H9 (cell line): ENCODE measurements around the gene TMEFF2. TPM values are rescaled to one million over a fixed set of nuclear protein-coding genes. Genes with fewer than 3 reads are reported as not detected.

ENCODE experiments used
- DNase-seq: peaks from one replicate; pipeline ENCODE4 v3.0.0-alpha.2; 2017
- H2AFZ ChIP-seq: one replicate; pipeline ENCODE4 v1.6.1; 2013; ENCODE audit warnings: mild to moderate bottlenecking, low read length, control low read depth, moderate library complexity
- H2AK5ac ChIP-seq: 2 replicates; pipeline ENCODE4 v1.6.1; 2013; ENCODE audit warnings: low read length, control low read depth, mixed read lengths; ENCODE audit not compliant: insufficient read length
- H2BK120ac ChIP-seq: one replicate; pipeline ENCODE4 v1.6.1; 2013; ENCODE audit warnings: low read depth, mild to moderate bottlenecking, low read length, control low read depth, inconsistent platforms; ENCODE audit not compliant: poor library complexity, severe bottlenecking
- H2BK12ac ChIP-seq: 2 replicates; pipeline ENCODE4 v1.6.1; 2013; ENCODE audit warnings: low read length, control low read depth, mixed read lengths, low read depth; ENCODE audit not compliant: insufficient read length
- H2BK15ac ChIP-seq: 2 replicates; pipeline ENCODE4 v1.6.1; 2013; ENCODE audit warnings: low read depth, low read length, control low read depth
- H2BK20ac ChIP-seq: one replicate; pipeline ENCODE4 v1.6.1; 2013; ENCODE audit warnings: low read depth, mild to moderate bottlenecking, low read length, control low read depth, inconsistent platforms; ENCODE audit not compliant: poor library complexity, severe bottlenecking
- H2BK5ac ChIP-seq: 2 replicates; pipeline ENCODE4 v1.6.1; 2013; ENCODE audit warnings: low read length, control low read depth, mixed read lengths; ENCODE audit not compliant: insufficient read length
- H3K14ac ChIP-seq: 2 replicates; pipeline ENCODE4 v1.6.1; 2013; ENCODE audit warnings: low read length, control low read depth; ENCODE audit not compliant: insufficient read depth
- H3K18ac ChIP-seq: 2 replicates; pipeline ENCODE4 v1.6.1; 2013; ENCODE audit warnings: low read depth, mild to moderate bottlenecking, mixed read lengths, low read length, control low read depth; ENCODE audit not compliant: insufficient read length
- H3K23ac ChIP-seq: 2 replicates; pipeline ENCODE4 v1.6.1; 2013; ENCODE audit warnings: low read length, control low read depth, mixed read lengths, low read depth; ENCODE audit not compliant: insufficient read length
- H3K23me2 ChIP-seq: 2 replicates; pipeline ENCODE4 v1.6.1; 2013; ENCODE audit warnings: low read depth, mild to moderate bottlenecking, mixed read lengths, low read length, control low read depth; ENCODE audit not compliant: insufficient read length, poor library complexity, severe bottlenecking
- H3K27ac ChIP-seq: 2 replicates; pipeline ENCODE4 v1.5.1; 2013; ENCODE audit warnings: low read length, control low read depth, mixed read lengths, low read depth; ENCODE audit not compliant: insufficient read length
- H3K27me3 ChIP-seq: 2 replicates; pipeline ENCODE4 v1.6.1; 2013; ENCODE audit warnings: low read length, control low read depth, inconsistent platforms; ENCODE audit not compliant: insufficient read depth
- H3K4ac ChIP-seq: 2 replicates; pipeline ENCODE4 v1.6.1; 2013; ENCODE audit warnings: low read depth, mild to moderate bottlenecking, control low read depth, inconsistent platforms, low read length, moderate library complexity
- H3K4me1 ChIP-seq: 2 replicates; pipeline ENCODE4 v1.6.1; 2013; ENCODE audit warnings: low read length, control low read depth, inconsistent platforms; ENCODE audit not compliant: insufficient read depth
- H3K4me2 ChIP-seq: 2 replicates; pipeline ENCODE4 v1.6.1; 2013; ENCODE audit warnings: low read length, control low read depth, mixed read lengths; ENCODE audit not compliant: insufficient read length, insufficient read depth
- H3K56ac ChIP-seq: 2 replicates; pipeline ENCODE4 v1.6.1; 2013; ENCODE audit warnings: low read depth, mild to moderate bottlenecking, mixed read lengths, low read length, control low read depth; ENCODE audit not compliant: insufficient read length
- H3K79me1 ChIP-seq: 2 replicates; pipeline ENCODE4 v1.6.1; 2013; ENCODE audit warnings: low read depth, mild to moderate bottlenecking, moderate library complexity, low read length, control low read depth, inconsistent platforms; ENCODE audit not compliant: insufficient read depth, poor library complexity, severe bottlenecking
- H3K79me2 ChIP-seq: 2 replicates; pipeline ENCODE4 v1.6.1; 2013; ENCODE audit warnings: low read length, control low read depth, inconsistent platforms; ENCODE audit not compliant: insufficient read depth
- H3K9ac ChIP-seq: 2 replicates; pipeline ENCODE4 v1.6.1; 2013; ENCODE audit warnings: low read length, control low read depth, mixed read lengths; ENCODE audit not compliant: insufficient read length; ENCODE audit errors: extremely low read depth
- H3K9me3 ChIP-seq: one replicate; pipeline ENCODE4 v1.6.1; 2013; ENCODE audit warnings: low read depth, low read length, inconsistent platforms; ENCODE audit not compliant: control insufficient read depth
- H3T11ph ChIP-seq: one replicate; pipeline ENCODE4 v1.6.1; 2013; ENCODE audit warnings: mild to moderate bottlenecking, low read length, control low read depth, inconsistent platforms
- H4K20me1 ChIP-seq: one replicate; pipeline ENCODE4 v1.6.1; 2013; ENCODE audit not compliant: control insufficient read depth, insufficient read length, insufficient read depth
- H4K5ac ChIP-seq: 2 replicates; pipeline ENCODE4 v1.6.1; 2013; ENCODE audit warnings: low read depth, mild to moderate bottlenecking, mixed read lengths, low read length, control low read depth; ENCODE audit not compliant: insufficient read length
- H4K8ac ChIP-seq: replicated peaks from 2 replicates; pipeline ENCODE4 v1.6.1; 2013; ENCODE audit warnings: low read length, control low read depth, mixed read lengths, low read depth; ENCODE audit not compliant: insufficient read length
- H4K91ac ChIP-seq: 2 replicates; pipeline ENCODE4 v1.6.1; 2013; ENCODE audit warnings: low read depth, mild to moderate bottlenecking, moderate library complexity, mixed read lengths, low read length, control low read depth; ENCODE audit not compliant: insufficient read length
- H3K27ac Mint-ChIP-seq, 3 experiments: 2 replicates in 2 of 3; 3 replicates in 1 of 3; pipeline ENCODE4 v1.8.0; 2020 to 2021; ENCODE audit warnings: mixed read lengths in 3 of 3, mild to moderate bottlenecking in 1 of 3, moderate library complexity in 1 of 3
- H3K27me3 Mint-ChIP-seq: 2 replicates; pipeline ENCODE4 v1.8.0; 2021; ENCODE audit warnings: low read depth, mild to moderate bottlenecking, moderate library complexity, mixed read lengths
- H3K36me3 Mint-ChIP-seq, 3 experiments: 2 replicates in 2 of 3; 3 replicates in 1 of 3; pipeline ENCODE4 v1.8.0; 2020 to 2021; ENCODE audit warnings: low read depth in 3 of 3, mixed read lengths in 3 of 3; ENCODE audit not compliant: insufficient read depth in 1 of 3
- H3K4me1 Mint-ChIP-seq, 2 experiments: 2 replicates each; pipeline ENCODE4 v1.8.0; 2020; ENCODE audit warnings: mixed read lengths in 2 of 2
- H3K4me3 Mint-ChIP-seq, 2 experiments: 2 replicates in 1 of 2; 3 replicates in 1 of 2; pipeline ENCODE4 v1.8.0; 2020 to 2021; ENCODE audit warnings: mild to moderate bottlenecking in 2 of 2, mixed read lengths in 2 of 2, moderate library complexity in 1 of 2
- H3K9me3 Mint-ChIP-seq, 2 experiments: 2 replicates in 1 of 2; 3 replicates in 1 of 2; pipeline ENCODE4 v1.8.0; 2020; ENCODE audit warnings: mild to moderate bottlenecking in 2 of 2, mixed read lengths in 2 of 2, moderate library complexity in 1 of 2
- CTCF ChIP-seq: fragments of 200-600 bp; sonication (generic); conservative IDR thresholded peaks from 3 replicates; pipeline ENCODE4 v1.8.0; 2021; ENCODE audit warnings: antibody characterized with exemption, mild to moderate bottlenecking
- WGBS: extraction: QIAGEN DNeasy Blood & Tissue Kit; methylation state at CpG from one replicate; pipeline ENCODE4 v1.1.7; 2013; ENCODE audit warnings: missing lambda C conversion rate, low lambda C conversion rate, mixed read lengths; ENCODE audit not compliant: insufficient read length; ENCODE audit errors: extremely low coverage; 5-methylcytosine and 5-hydroxymethylcytosine counted together
- total RNA-seq: library from RNA; stranded (reverse); gene quantifications from 2 replicates; pipeline ENCODE4 v1.2.1, GENCODE V29; 2021

TMEFF2 gene
- total RNA-seq, 1 experiment from 2014 or later: 0.39 TPM

GRCh38 chr2:191968120-191968519 lies 226.6 kb downstream of the TMEFF2 start:
- H2BK120ac ChIP-seq: no peak overlapping the region
- no peak overlapping the region for H3T11ph ChIP-seq
- H3K14ac ChIP-seq: no peak overlapping the region
- no peak overlapping the region for H4K8ac ChIP-seq
- no peak overlapping the region for H2BK12ac ChIP-seq
- H3K4me2 ChIP-seq: no peak overlapping the region
- Mint-ChIP-seq H3K36me3 (no peaks in the 10 kb centered on the region), H3K27ac (no peak overlapping the region), H3K27me3 (no peaks in the 10 kb centered on the region), H3K4me1 (no peaks in the 10 kb centered on the region), H3K9me3 (no peaks in the 10 kb centered on the region), H3K4me3 (no peak overlapping the region)
- no peak overlapping the region for H3K9ac ChIP-seq
- no peaks in the 10 kb centered on the region for H3K27me3 ChIP-seq
- H3K23ac ChIP-seq: no peak overlapping the region
- H2BK5ac ChIP-seq: no peak overlapping the region
- no peaks in the 10 kb centered on the region for H3K79me1 ChIP-seq
- no peak overlapping the region for H2BK15ac ChIP-seq
- no peak overlapping the region for H3K27ac ChIP-seq
- no peaks in the 10 kb centered on the region for H3K4me1 ChIP-seq
- no peak overlapping the region for H2BK20ac ChIP-seq
- H2AFZ ChIP-seq: no peak overlapping the region
- no peak overlapping the region for H3K18ac ChIP-seq
- no peak overlapping the region for H2AK5ac ChIP-seq
- H3K23me2 ChIP-seq: no peaks in the 10 kb centered on the region
- WGBS: no CpG with 5 or more reads among the region's 2 CpGs
- no peak overlapping the region for H4K91ac ChIP-seq
- no peak for DNase-seq
- H3K9me3 ChIP-seq: no peaks in the 10 kb centered on the region
- H3K79me2 ChIP-seq: no peaks in the 10 kb centered on the region
- H4K20me1 ChIP-seq: no peaks in the 10 kb centered on the region
- H3K4ac ChIP-seq: no peak overlapping the region
- no peak overlapping the region for H3K56ac ChIP-seq
- H4K5ac ChIP-seq: no peak overlapping the region
- TF ChIP-seq CTCF: no peak
